Activated gamma-delta T cell (primary cell): ENCODE data around the gene RGS6.

ENCODE experiments used
- DNase-seq: peaks from one replicate; lab custom pipeline; 2025; lab: John Stamatoyannopoulos, UW

Gene RGS6

GRCh38 chr14:72501439-72501838, 569.2 kb downstream of the RGS6 start:
- no peak for DNase-seq

GRCh38 chr14:72503271-72503670, 571.0 kb downstream of the RGS6 start:
- no peak for DNase-seq

- no peak for DNase-seq
These were observed 571.6 kb downstream of the RGS6 start for GRCh38 chr14:72503696-72504368.

- no peak for DNase-seq
These were observed 578.3 kb downstream of the RGS6 start for GRCh38 chr14:72510566-72510965.

GRCh38 chr14:72512281-72512680, 580.1 kb downstream of the RGS6 start:
- DNase-seq, result no peak

- DNase-seq, result no peak
These were observed 580.7 kb downstream of the RGS6 start for GRCh38 chr14:72512925-72513324.

GRCh38 chr14:72513346-72513745, 581.1 kb downstream of the RGS6 start:
- no peak for DNase-seq

- DNase-seq, result no peak
These were observed 581.9 kb downstream of the RGS6 start for GRCh38 chr14:72513965-72514659.

GRCh38 chr14:72514660-72515025, 582.4 kb downstream of the RGS6 start:
- DNase-seq, result no peak

GRCh38 chr14:72515779-72516770, 583.8 kb downstream of the RGS6 start:
- no peak for DNase-seq

- DNase-seq, result no peak
These were observed 584.9 kb downstream of the RGS6 start for GRCh38 chr14:72516936-72517700.

- no peak for DNase-seq
These were observed 585.5 kb downstream of the RGS6 start for GRCh38 chr14:72517736-72518135.

GRCh38 chr14:72518809-72519377, 586.7 kb downstream of the RGS6 start:
- no peak for DNase-seq

- DNase-seq, result no peak
These were observed 587.3 kb downstream of the RGS6 start for GRCh38 chr14:72519543-72519942.

GRCh38 chr14:72521045-72521444, 588.8 kb downstream of the RGS6 start:
- DNase-seq, result no peak

- DNase-seq, result no peak
These were observed 589.9 kb downstream of the RGS6 start for GRCh38 chr14:72521968-72522741.

GRCh38 chr14:72522847-72523246, 590.6 kb downstream of the RGS6 start:
- no peak for DNase-seq

- no peak for DNase-seq
These were observed 591.4 kb downstream of the RGS6 start for GRCh38 chr14:72523424-72524294.

- DNase-seq, result no peak
These were observed 592.0 kb downstream of the RGS6 start for GRCh38 chr14:72524295-72524629.
